NCI-H128 (cell line): ENCODE results near the gene FNDC7.
"Not testable (repeated sequence)": the region's sequence is repeated elsewhere in the genome, so short reads cannot be mapped to it uniquely, and the experiment has no call there.

Source experiments
- DNase-seq: peaks from one replicate; lab custom pipeline; 2025; ENCODE audit not compliant: unreplicated experiment; lab: John Stamatoyannopoulos, UW

Gene FNDC7

GRCh38 chr1:108695535-108695934 lies 17.2 kb upstream of the FNDC7 start:
- DNase-seq: no peak

DNA sequence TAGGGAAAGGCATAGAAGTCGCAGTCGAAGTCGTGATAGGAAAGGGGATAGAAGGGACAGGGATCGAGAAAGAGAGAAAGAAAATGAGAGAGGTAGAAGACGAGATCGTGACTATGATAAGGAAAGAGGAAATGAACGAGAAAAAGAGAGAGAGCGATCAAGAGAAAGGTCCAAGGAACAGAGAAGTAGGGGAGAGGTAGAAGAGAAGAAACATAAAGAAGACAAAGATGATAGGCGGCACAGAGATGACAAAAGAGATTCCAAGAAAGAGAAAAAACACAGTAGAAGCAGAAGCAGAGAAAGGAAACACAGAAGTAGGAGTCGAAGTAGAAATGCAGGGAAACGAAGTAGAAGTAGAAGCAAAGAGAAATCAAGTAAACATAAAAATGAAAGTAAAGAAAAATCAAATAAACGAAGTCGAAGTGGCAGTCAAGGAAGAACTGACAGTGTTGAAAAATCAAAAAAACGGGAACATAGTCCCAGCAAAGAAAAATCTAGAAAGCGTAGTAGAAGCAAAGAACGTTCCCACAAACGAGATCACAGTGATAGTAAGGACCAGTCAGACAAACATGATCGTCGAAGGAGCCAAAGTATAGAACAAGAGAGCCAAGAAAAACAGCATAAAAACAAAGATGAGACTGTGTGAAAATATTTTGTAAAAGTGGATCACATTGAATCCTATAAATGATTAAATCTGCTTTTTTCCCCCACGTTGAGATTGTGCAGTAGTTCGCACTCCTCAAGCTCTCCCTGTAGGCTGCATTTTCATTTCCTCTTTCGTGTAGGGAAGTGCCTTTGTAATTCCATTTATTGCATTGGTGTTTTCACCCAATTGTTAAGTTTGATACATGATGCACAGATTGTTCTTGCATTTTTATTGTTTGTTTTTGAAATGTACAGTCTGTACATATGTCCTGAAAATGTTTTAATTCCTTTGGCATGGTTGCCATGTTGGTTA lies 13.1 kb upstream of the FNDC7 start:
- no peak for DNase-seq

DNA sequence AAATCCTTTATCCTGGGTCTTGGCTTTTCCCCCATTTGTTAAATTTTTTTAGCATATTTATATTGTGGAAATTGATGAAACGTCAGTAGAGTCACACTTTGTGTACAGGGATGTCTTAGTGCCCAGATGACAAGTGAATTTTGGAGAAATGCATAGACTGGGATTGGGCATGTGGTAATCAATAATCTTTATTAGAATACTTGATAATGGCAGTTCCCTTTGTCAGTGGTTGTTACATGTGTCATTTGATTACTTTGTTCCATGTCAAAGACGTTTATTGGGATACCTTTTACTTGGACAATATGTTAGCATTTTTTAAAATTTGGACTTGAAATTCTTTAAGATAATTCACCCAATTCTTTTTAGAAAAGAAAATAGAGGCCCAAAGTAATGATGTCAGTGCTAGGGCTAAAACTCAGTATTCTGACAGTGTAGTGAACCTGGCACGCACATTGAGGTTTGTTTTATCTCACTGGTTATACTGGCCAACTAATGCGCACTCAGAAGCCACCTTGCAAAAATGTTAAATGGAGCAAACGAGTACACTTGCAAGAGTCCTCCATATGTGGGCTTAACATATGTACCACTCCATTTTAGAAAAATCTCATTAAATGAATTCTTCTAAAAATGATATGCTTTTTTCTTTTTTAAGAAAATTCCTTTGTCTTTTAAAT lies 11.4 kb upstream of the FNDC7 start:
- DNase-seq: no peak

DNA sequence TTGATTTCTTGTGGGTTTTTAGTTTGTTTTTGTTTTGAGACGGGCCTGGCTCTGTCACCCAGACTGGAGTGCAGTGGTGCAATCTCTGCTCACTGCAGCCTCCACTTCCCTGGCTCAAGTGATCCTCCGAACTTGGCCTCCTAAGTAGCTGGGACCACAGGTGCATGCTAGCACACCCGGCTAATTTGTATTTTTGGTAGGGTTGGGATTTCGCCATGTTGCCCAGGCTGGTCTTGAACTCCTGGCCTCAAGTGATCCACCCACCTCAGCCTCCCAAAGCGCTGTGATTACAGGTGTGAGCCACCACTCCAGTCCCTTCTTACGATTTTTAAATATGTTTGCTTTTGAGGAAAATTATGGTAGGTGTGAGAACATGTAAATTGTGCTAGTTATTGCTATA lies 10.6 kb upstream of the FNDC7 start:
- DNase-seq: not testable (repeated sequence)

- DNase-seq: no peak
Observed at GRCh38 chr1:108703939-108704338, 8.8 kb upstream of the FNDC7 start.

GRCh38 chr1:108704496-108704895 lies 8.2 kb upstream of the FNDC7 start:
- DNase-seq: no peak

GRCh38 chr1:108706643-108707042 lies 6.1 kb upstream of the FNDC7 start:
- DNase-seq: no peak

GRCh38 chr1:108708691-108709660 lies 3.7 kb upstream of the FNDC7 start:
- no peak for DNase-seq

GRCh38 chr1:108715932-108716331 lies 3.2 kb downstream of the FNDC7 start:
- no peak for DNase-seq

- DNase-seq: no peak
Observed at GRCh38 chr1:108716437-108717230, 3.9 kb downstream of the FNDC7 start.

GRCh38 chr1:108717774-108718316 lies 5.1 kb downstream of the FNDC7 start:
- DNase-seq: no peak

- DNase-seq: no peak
Observed at GRCh38 chr1:108718927-108719655, 6.4 kb downstream of the FNDC7 start.

DNA sequence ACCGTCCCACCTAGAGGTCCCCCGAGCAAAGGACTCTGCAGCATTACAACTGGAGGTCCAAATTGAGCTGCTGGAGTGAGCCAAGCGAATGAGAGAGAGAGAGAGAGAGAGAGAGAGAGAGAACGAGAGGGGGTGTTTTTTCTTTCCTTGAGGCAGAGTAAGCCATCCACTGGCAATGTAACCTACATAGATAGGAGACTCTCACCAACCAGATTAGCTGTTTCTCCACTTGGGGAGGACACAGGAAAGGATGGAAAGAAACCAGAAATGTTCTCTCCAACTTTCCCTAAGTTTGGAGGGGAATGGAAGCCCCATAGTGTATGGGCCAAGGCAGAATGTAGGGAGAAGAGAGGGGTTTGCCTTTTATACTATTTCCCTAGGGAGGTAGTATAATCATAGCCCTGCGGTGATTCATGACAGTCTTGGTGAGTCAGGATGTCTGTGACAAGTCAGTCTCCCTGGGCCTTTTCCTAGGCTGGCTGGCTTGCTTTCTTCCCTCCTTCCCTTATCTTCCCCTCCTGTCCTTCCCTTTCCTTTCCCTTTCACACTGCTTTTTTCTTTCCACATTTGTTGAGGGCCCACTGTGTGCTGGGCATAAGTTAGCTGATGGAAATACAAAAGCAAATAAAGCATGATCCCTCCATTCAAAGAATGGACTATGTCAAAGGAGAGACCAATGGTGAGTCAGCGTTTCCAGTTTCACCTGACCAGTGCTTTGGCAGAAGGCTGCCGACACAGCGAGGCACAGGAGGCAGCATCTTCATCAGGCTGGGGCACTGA lies 7.1 kb downstream of the FNDC7 start:
- DNase-seq: no peak

DNA sequence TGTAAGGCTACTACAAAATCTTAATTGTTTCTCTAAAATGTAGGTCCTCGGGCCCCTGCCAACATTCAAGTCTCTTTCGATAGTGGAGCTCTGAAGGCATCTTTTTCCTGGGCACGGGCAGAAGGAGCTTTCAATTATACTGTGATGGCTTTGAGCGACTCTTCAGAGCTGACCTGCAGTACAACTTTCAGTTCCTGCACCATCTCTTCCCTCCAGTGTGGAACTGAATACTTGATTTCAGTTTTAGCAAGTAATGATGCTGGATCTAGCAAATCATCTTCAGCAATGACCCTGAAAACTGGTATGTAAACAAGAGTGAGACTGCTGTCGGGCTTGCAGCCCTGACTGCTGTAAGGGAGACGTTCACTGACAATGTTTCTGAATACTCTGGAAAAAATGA lies 9.6 kb downstream of the FNDC7 start:
- DNase-seq: no peak

DNA sequence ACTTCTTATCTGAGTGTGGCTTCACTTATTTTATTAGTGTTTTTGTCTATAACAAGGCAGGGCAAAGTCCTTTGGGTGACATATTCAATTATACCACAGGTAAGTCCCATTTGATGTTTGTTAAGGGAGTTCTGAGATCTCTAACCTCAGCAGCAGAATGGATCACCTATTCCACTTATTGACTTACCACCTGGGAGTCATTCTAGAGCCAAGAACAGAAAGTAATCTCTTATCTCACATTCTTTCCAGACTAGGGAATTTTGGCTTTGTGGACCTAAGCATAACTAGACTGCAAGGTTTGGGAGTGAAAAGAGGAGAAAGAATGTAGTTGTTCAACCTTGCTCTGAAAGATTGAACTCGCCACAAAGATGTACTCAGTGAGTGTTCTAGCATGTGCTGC lies 13.2 kb downstream of the FNDC7 start:
- DNase-seq: no peak

DNA sequence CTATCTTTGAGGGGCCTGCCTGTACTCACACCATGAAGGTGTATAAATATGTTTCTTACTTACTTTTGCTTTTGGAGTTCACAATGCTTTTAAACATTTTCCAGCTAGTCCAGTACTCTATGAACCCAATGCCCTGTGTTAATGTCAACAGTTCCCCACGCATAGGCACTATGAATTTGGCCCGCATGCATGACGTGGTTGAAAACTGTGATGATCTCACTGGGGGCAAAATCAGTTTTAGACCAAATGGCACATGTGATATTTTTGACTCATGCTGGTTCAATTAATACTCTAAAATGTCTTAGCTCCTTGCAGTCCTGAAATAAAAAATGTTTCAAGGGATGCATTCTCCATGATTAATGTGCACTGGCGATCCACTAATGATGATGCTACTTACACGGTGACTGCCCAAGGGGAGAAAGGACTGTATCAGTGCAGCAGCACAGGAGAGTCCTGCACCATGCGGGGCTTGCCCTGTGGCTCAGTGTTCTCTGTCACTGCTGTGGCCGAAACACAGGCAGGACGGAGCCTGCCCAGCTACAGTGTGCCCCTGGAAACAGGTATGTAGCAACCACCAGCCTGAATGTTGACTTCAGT lies 15.7 kb downstream of the FNDC7 start:
- DNase-seq: no peak

DNA sequence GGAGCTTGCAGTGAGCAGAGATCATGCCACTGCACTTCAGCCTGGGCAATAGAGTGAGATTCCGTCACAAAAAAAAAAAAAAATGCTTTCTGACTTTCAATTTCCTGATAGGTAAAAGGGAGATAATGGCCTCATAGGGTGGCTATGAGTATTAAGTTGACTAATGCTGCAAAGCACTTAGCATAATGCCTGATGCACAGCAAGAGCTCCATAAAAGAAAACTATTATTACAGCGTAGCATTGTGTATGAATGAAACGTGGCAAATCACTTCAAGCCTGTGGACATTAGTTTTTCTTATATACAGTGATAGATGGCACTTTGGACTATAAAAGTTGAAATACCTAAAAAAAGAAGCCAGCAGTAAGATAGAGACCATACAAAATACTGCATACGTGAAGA lies 16.8 kb downstream of the FNDC7 start:
- DNase-seq: no peak

- no peak for DNase-seq
Observed at GRCh38 chr1:108732398-108732797, 19.7 kb downstream of the FNDC7 start.
